Activated naive CD4-positive, alpha-beta T cell (primary cell): ENCODE results near the gene NT5C3A.
"Not testable (repeated sequence)": the region's sequence is repeated elsewhere in the genome, so short reads cannot be mapped to it uniquely, and the experiment has no call there.

Experiments
- DNase-seq, 4 experiments: peaks; one replicate each; lab custom pipeline; 2025; lab: John Stamatoyannopoulos, UW

The NT5C3A gene

GRCh38 chr7:33062023-33062781, at the start of gene NT5C3A:
NT5C3A (minus strand) TSS chr7:33062776; CDS start chr7:33062705, 71 bp downstream.
- peak in 1 of 4 experiments; percentile 36 for DNase-seq

- DNase-seq: no peak
Observed at GRCh38 chr7:33111614-33112013, 49.0 kb upstream of the NT5C3A start.

- no peak for DNase-seq
Observed at GRCh38 chr7:33109758-33110238, 47.2 kb upstream of the NT5C3A start.

GRCh38 chr7:33109005-33109757, 46.6 kb upstream of the NT5C3A start, which contains the start of gene RP9:
RP9 (minus strand) TSS chr7:33109404; CDS start chr7:33109372, 32 bp downstream.
- DNase-seq: peak; percentile 25 to 72 (median 48)

- no peak for DNase-seq
Observed at GRCh38 chr7:33108554-33109004, 46.0 kb upstream of the NT5C3A start.

- peak in 1 of 4 experiments; percentile 6 for DNase-seq
Observed at GRCh38 chr7:33107136-33108066, 44.8 kb upstream of the NT5C3A start.

GRCh38 chr7:33101906-33102305, 39.3 kb upstream of the NT5C3A start:
- no peak for DNase-seq

GRCh38 chr7:33100770-33101169, 38.2 kb upstream of the NT5C3A start:
- no peak for DNase-seq

GRCh38 chr7:33099154-33099940, 36.8 kb upstream of the NT5C3A start:
- DNase-seq: no peak

- not testable (repeated sequence) for DNase-seq
Observed at GRCh38 chr7:33094745-33095275, 32.2 kb upstream of the NT5C3A start.

- DNase-seq: no peak
Observed at GRCh38 chr7:33093266-33093665, 30.7 kb upstream of the NT5C3A start.

- DNase-seq: no peak
Observed at GRCh38 chr7:33091641-33092191, 29.1 kb upstream of the NT5C3A start.

GRCh38 chr7:33091111-33091531, 28.5 kb upstream of the NT5C3A start:
- no peak for DNase-seq

GRCh38 chr7:33089142-33089541, 26.6 kb upstream of the NT5C3A start:
- no peak for DNase-seq

- no peak for DNase-seq
Observed at GRCh38 chr7:33087858-33088257, 25.3 kb upstream of the NT5C3A start.

GRCh38 chr7:33087356-33087755, 24.8 kb upstream of the NT5C3A start:
- DNase-seq: no peak

- DNase-seq: no peak
Observed at GRCh38 chr7:33079763-33080690, 17.5 kb upstream of the NT5C3A start.

- no peak for DNase-seq
Observed at GRCh38 chr7:33079096-33079495, 16.5 kb upstream of the NT5C3A start.

- no peak for DNase-seq
Observed at GRCh38 chr7:33076737-33077136, 14.2 kb upstream of the NT5C3A start.
